ENCODE results near the gene AFG1L.

The AFG1L gene

DNA sequence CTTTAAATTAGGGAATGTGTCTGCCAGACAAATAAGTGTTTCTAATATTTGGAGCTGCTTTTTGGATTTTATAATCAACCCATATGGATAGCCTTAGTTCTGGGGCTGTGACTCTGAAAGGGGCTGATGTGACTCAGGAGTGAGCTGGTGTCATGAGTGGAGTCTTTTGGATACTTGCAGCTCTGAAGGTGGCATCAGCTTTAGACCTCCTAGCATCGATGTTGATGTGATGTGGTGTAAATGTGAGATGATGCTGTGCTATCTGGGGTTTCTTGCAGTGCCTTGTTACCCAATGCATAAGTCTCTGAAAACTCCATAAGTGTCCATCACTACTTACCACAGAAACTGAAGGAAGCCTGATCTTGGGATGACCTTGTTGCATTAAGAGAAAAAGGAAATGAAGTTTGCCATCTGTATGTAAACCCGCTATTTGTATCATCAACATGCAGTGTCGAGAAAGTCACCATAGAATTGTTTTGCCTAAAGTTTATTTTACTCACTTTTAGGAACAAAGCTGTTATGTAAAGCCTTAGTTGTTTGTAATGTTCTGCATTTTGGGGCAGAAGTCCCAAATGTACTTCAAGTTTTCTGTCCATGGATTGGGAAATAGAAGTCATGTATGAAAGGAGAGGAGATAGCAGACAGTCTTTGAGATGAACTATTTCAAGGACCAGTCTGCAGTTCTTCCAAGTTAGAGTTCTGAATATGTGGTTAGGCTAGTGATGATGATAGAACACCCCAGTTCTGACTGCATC lies 273.9 kb downstream of the AFG1L start:
- H3K36me3 ChIP-seq (ENCODE audit: insufficient read depth, low read length): peaks cover 36% of the 10 kb centered on the region
- H2AFZ ChIP-seq (ENCODE audit: low read depth, low read length): no peak overlapping the region
- H3K9me3 ChIP-seq (ENCODE audit: low read length): no peaks in the 10 kb centered on the region
- no peaks in the 10 kb centered on the region for H3K27me3 ChIP-seq (ENCODE audit: insufficient read depth, low read length)
- no peak overlapping the region for H3K4me3 ChIP-seq (ENCODE audit: low read length)
- H3K4me1 ChIP-seq (ENCODE audit: insufficient read depth, low read length): peaks cover 6% of the 10 kb centered on the region

DNA sequence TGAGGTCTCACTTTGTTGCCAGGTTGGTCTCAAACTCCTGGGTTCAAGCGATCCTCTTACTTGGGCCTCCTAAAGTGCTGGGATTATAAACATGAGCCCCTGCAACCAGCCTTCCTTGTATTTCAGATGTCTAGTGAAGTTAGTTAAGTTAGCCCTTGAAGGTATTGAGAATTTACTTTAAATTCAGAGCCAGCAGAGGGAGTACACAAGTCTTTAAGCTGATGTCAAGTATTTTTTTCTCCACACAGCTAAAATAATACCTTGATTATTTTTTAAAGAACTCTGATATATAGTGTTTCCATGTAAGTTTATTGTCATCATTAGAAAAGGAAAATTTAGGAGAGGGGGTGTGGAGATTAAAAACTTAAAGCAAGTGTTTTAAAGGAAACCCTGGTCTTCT lies 275.7 kb downstream of the AFG1L start:
- Histone ChIP-seq H3K36me3 (ENCODE audit: insufficient read depth, low read length) (peaks cover 36% of the 10 kb centered on the region), H3K4me3 (ENCODE audit: low read length) (no peak overlapping the region), H3K4me1 (ENCODE audit: insufficient read depth, low read length) (peaks cover 1% of the 10 kb centered on the region), H2AFZ (ENCODE audit: low read depth, low read length) (no peak overlapping the region), H3K27me3 (ENCODE audit: insufficient read depth, low read length) (no peaks in the 10 kb centered on the region), H3K9me3 (ENCODE audit: low read length) (no peaks in the 10 kb centered on the region)

DNA sequence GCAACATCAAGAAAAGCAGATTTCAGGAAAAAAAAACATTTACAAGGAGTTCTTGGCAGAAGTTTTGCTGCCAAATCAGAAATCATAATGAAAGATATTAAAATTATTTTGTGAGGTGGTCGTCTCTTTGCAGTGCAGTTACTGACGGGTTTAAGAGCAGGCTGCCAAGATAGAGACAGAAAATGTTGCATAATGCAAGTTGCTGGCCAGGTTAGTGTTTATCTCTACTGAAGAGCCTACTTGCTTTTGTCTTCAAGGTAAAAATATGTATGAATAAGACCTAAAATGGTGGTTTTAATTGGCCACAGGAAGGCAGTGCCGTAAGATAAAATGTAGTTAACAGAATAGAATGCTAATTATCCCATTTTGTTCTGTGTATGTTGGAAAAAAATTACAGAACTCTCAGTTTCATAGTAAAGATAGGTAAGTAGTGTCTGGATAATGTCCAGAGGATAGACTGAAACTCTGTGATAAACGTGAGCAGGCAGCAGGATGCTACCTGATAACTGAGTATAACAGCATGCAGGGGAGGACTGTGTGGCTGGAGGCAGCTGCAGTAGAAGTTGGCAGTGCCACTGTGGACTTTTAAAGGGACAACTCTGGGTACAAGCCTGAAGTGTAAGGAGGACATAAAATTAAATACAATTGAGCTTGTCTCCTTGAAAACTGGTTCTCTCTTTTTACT lies 279.7 kb downstream of the AFG1L start:
- no peaks in the 10 kb centered on the region for H3K4me1 ChIP-seq (ENCODE audit: insufficient read depth, low read length)
- H2AFZ ChIP-seq (ENCODE audit: low read depth, low read length): no peak overlapping the region
- H3K36me3 ChIP-seq (ENCODE audit: insufficient read depth, low read length): peaks cover 11% of the 10 kb centered on the region
- H3K27me3 ChIP-seq (ENCODE audit: insufficient read depth, low read length): no peaks in the 10 kb centered on the region
- H3K4me3 ChIP-seq (ENCODE audit: low read length): no peak overlapping the region
- H3K9me3 ChIP-seq (ENCODE audit: low read length): no peaks in the 10 kb centered on the region
